VCaP (cell line): ENCODE data around the gene IGFBP4.

Experiments
- H3K27ac ChIP-seq: fragments of 450-650 bp; 2 replicates; pipeline ENCODE4 v1.5.1; 2017
- CTCF ChIP-seq: fragments of 450-650 bp; conservative IDR thresholded peaks from 2 replicates; pipeline ENCODE4 v1.5.1; 2017; ENCODE audit warnings: mild to moderate bottlenecking, moderate library complexity

IGFBP4 gene

GRCh38 chr17:40498281-40499084 lies 55.2 kb downstream of the IGFBP4 start:
- H3K27ac ChIP-seq, result peak overlapping the region; percentile 68
- no peak for TF ChIP-seq CTCF

GRCh38 chr17:40499551-40500189 lies 56.4 kb downstream of the IGFBP4 start:
- peak overlapping the region; percentile 68 for H3K27ac ChIP-seq
- TF ChIP-seq CTCF, result 0 out of 2 replicates have a peak, but pooled peaks have one; percentile 18

- H3K27ac ChIP-seq, result peak overlapping the region; percentile 68
- no peak for TF ChIP-seq CTCF
Measured at GRCh38 chr17:40500190-40500589, 56.9 kb downstream of the IGFBP4 start.

- TF ChIP-seq CTCF, result no peak
- peak overlapping the region; percentile 68; the same call in 1 of the 2 replicates for H3K27ac ChIP-seq
Measured at GRCh38 chr17:40500709-40501108, 57.5 kb downstream of the IGFBP4 start.

- H3K27ac ChIP-seq, result peak within 1 kb of the TSS; percentile 68; the same call in 1 of the 2 replicates
- no peak for TF ChIP-seq CTCF
Measured at GRCh38 chr17:40501499-40501911, 58.3 kb downstream of the IGFBP4 start, which contains the start of gene TNS4. Gene TNS4 (minus strand): TSS chr17:40501623. CDS start chr17:40496425, 5,198 bp downstream.

- TF ChIP-seq CTCF, result no peak
- no peak overlapping the region for H3K27ac ChIP-seq
Measured at GRCh38 chr17:40502716-40503115, 59.5 kb downstream of the IGFBP4 start.

GRCh38 chr17:40503154-40503553 lies 59.9 kb downstream of the IGFBP4 start:
- H3K27ac ChIP-seq, result no peak overlapping the region
- TF ChIP-seq CTCF, result no peak
